Liver (tissue), 3 donors: ENCODE measurements around the gene CTDSPL2.

Source experiments
- CTCF ChIP-seq: fragments of 150-350 bp; IDR thresholded peaks from 2 replicates; pipeline ENCODE4 v1.5.1; 2017; ENCODE audit warnings: improper control_type of control experiment, low read depth, low read length; ENCODE audit not compliant: missing input control
- JUND ChIP-seq, 2 donors: IDR thresholded peaks; 2 replicates each; pipeline ENCODE4 v1.6.1; 2016; ENCODE audit warnings: antibody characterized with exemption in 2 of 2
- MAX ChIP-seq: IDR thresholded peaks from 2 replicates; pipeline ENCODE4 v1.6.1; 2016; ENCODE audit warnings: antibody characterized with exemption
- SP1 ChIP-seq: IDR thresholded peaks from 2 replicates; pipeline ENCODE4 v1.6.1; 2018; ENCODE audit warnings: antibody characterized with exemption, mild to moderate bottlenecking
- donor health status: healthy.
- donor health status: healthy.

- no peak for TF ChIP-seq SP1
- TF ChIP-seq CTCF, result no peak
- TF ChIP-seq JUND (IDR thresholded peaks at IDR 0.05), result no peak
- TF ChIP-seq MAX, result no peak
Measured at GRCh38 chr15:44438402-44438801, 11.0 kb downstream of the CTDSPL2 start.
